ENCODE data around the gene CTTNBP2NL. TPM values are rescaled to one million over a fixed set of nuclear protein-coding genes. Genes with fewer than 3 reads are reported as not detected.

The CTTNBP2NL gene
- total and polyA plus RNA-seq, 10 of the 15 experiments (the other 5 are each of a cell fraction or from before 2014, with no cell fraction given) = 2.1 to 11.3 (median 5.6) TPM

GRCh38 chr1:112356765-112357164 lies 39.2 kb upstream of the CTTNBP2NL start:
- H3K9ac ChIP-seq (ENCODE audit: control insufficient read depth, insufficient read depth, low read length) = no peak overlapping the region
- H3K4me1 ChIP-seq (ENCODE audit: control insufficient read depth, insufficient read depth, low read length) = peaks cover 6% of the 10 kb centered on the region; the same call in 1 of the 2 replicates
- ChIA-PET POLR2A (no interaction called here), SMC1A (ENCODE audit: uncharacterized antibody, unreplicated experiment) (interaction anchor here (0.8 to 4.1 kb wide), 5 partner anchors 12 to 596 kb away, joined by 3 to 38 read pairs (median 3); no protein-coding TSS in a partner anchor), RAD21 (ENCODE audit: unreplicated experiment) (interaction anchor here (0.7 to 2.2 kb wide), 5 partner anchors 12 to 686 kb away, joined by 3 to 7 read pairs (median 3); no protein-coding TSS in a partner anchor), CTCF (interaction anchor here (1.0 to 5.9 kb wide), 6 partner anchors 13 to 359 kb away, joined by 3 to 107 read pairs (median 4); partner anchors contain the start of gene PPM1J)
- no TSS peak for BruUV-seq (replicated peaks)
- DNase-seq (ENCODE audit: low read depth, low spot score) (no peak), FAIRE-seq (no peak), ATAC-seq (peak; percentile 47)
- no peak overlapping the region for H3K4me3 ChIP-seq
- no peak overlapping the region for H3K4me2 ChIP-seq (ENCODE audit: control insufficient read depth, insufficient read depth)
- no peaks in the 10 kb centered on the region for H4K20me1 ChIP-seq (ENCODE audit: control insufficient read depth, insufficient read depth)
- TF ChIP-seq NFIC (IDR thresholded peaks at IDR 0.05; ENCODE audit: low read depth, low read length) (no peak), MEF2A (IDR thresholded peaks at IDR 0.05; ENCODE audit: insufficient read depth, low read depth, low read length) (0 out of 2 replicates have a peak, but pooled peaks have one; percentile 16)
- in situ Hi-C loops (cut with MboI) (loop anchor here (25.0 kb wide), 1 partner anchor 869 kb away; no protein-coding TSS in a partner anchor), intact Hi-C loops (cut with micrococcal nuclease; ENCODE audit: unreplicated experiment) (no loop called here)
- H3K79me2 ChIP-seq (ENCODE audit: control insufficient read depth, insufficient read depth, low read length) = no peaks in the 10 kb centered on the region
- no peak overlapping the region for H3K27ac ChIP-seq (ENCODE audit: control insufficient read depth, insufficient read depth)
- H3K36me3 ChIP-seq (ENCODE audit: control insufficient read depth in 2 of 2, insufficient read depth in 2 of 2, low read length in 1 of 2) = no peaks in the 10 kb centered on the region
- H3K9me3 ChIP-seq (replicated peaks; ENCODE audit: control insufficient read depth, insufficient read depth, low read length) = no peaks in the 10 kb centered on the region; the same call in 2 of the 3 replicates
- 19% methylated on average over 2 of the region's 2 CpGs for WGBS (ENCODE audit: insufficient coverage, insufficient replicate concordance, low lambda C conversion rate, missing lambda C conversion rate)
- no peak overlapping the region; the same call in 1 of the 2 replicates for H2AFZ ChIP-seq (ENCODE audit: control insufficient read depth, low read depth, low read length)
- H3K27me3 ChIP-seq (replicated peaks in 1 of 2; ENCODE audit: control insufficient read depth in 2 of 2, insufficient read depth in 2 of 2, low read length in 1 of 2) = no peaks in the 10 kb centered on the region; a peak in 1 of 4 replicates

- Histone ChIP-seq H3K36me3 (ENCODE audit: control insufficient read depth in 2 of 2, insufficient read depth in 2 of 2, low read length in 1 of 2) (no peaks in the 10 kb centered on the region), H3K4me2 (ENCODE audit: control insufficient read depth, insufficient read depth) (no peak overlapping the region), H3K4me1 (ENCODE audit: control insufficient read depth, insufficient read depth, low read length) (peaks cover 6% of the 10 kb centered on the region; the same call in 1 of the 2 replicates), H3K9me3 (replicated peaks; ENCODE audit: control insufficient read depth, insufficient read depth, low read length) (no peaks in the 10 kb centered on the region), H3K27me3 (replicated peaks in 1 of 2; ENCODE audit: control insufficient read depth in 2 of 2, insufficient read depth in 2 of 2, low read length in 1 of 2) (no peaks in the 10 kb centered on the region; a peak in 1 of 4 replicates), H3K4me3 (no peak overlapping the region), H3K9ac (ENCODE audit: control insufficient read depth, insufficient read depth, low read length) (no peak overlapping the region), H3K27ac (ENCODE audit: control insufficient read depth, insufficient read depth) (no peak overlapping the region), H2AFZ (ENCODE audit: control insufficient read depth, low read depth, low read length) (no peak overlapping the region), H4K20me1 (ENCODE audit: control insufficient read depth, insufficient read depth) (no peaks in the 10 kb centered on the region), H3K79me2 (ENCODE audit: control insufficient read depth, insufficient read depth, low read length) (no peaks in the 10 kb centered on the region)
- no peak for FAIRE-seq
- 54% methylated on average over 6 of the region's 6 CpGs for WGBS (ENCODE audit: insufficient coverage, insufficient replicate concordance, low lambda C conversion rate, missing lambda C conversion rate)
- ATAC-seq = no peak
- CTCF ChIA-PET = interaction anchor here (0.7 to 5.9 kb wide), 9 partner anchors 13 to 358 kb away, joined by 3 to 107 read pairs (median 5); partner anchors contain the start of gene PPM1J
- intact Hi-C loops (cut with micrococcal nuclease; ENCODE audit: unreplicated experiment) (no loop called here), in situ Hi-C loops (cut with MboI) (loop anchor here (25.0 kb wide), 1 partner anchor 870 kb away; no protein-coding TSS in a partner anchor)
- SMC1A ChIA-PET (ENCODE audit: uncharacterized antibody, unreplicated experiment) = interaction anchor here (0.8 to 4.1 kb wide), 3 partner anchors 11 to 256 kb away, joined by 3 to 38 read pairs (median 3); no protein-coding TSS in a partner anchor
- no peak for DNase-seq (ENCODE audit: low read depth, low spot score)
- RAD21 ChIA-PET (ENCODE audit: unreplicated experiment) = interaction anchor here (1.1 to 2.2 kb wide), 3 partner anchors 11 to 148 kb away, joined by 3 to 7 read pairs (median 3); no protein-coding TSS in a partner anchor
- POLR2A ChIA-PET = no interaction called here
- BruUV-seq (replicated peaks) = no TSS peak
- no peak for TF ChIP-seq NFXL1 (IDR thresholded peaks at IDR 0.05; ENCODE audit: borderline replicate concordance)
- TF ChIP-seq, protein P1, sequence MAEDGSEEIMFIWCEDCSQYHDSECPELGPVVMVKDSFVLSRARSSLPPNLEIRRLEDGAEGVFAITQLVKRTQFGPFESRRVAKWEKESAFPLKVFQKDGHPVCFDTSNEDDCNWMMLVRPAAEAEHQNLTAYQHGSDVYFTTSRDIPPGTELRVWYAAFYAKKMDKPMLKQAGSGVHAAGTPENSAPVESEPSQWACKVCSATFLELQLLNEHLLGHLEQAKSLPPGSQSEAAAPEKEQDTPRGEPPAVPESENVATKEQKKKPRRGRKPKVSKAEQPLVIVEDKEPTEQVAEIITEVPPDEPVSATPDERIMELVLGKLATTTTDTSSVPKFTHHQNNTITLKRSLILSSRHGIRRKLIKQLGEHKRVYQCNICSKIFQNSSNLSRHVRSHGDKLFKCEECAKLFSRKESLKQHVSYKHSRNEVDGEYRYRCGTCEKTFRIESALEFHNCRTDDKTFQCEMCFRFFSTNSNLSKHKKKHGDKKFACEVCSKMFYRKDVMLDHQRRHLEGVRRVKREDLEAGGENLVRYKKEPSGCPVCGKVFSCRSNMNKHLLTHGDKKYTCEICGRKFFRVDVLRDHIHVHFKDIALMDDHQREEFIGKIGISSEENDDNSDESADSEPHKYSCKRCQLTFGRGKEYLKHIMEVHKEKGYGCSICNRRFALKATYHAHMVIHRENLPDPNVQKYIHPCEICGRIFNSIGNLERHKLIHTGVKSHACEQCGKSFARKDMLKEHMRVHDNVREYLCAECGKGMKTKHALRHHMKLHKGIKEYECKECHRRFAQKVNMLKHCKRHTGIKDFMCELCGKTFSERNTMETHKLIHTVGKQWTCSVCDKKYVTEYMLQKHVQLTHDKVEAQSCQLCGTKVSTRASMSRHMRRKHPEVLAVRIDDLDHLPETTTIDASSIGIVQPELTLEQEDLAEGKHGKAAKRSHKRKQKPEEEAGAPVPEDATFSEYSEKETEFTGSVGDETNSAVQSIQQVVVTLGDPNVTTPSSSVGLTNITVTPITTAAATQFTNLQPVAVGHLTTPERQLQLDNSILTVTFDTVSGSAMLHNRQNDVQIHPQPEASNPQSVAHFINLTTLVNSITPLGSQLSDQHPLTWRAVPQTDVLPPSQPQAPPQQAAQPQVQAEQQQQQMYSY (CRISPR knock-in tag; IDR thresholded peaks at IDR 0.05) = no peak
- no peak for TF ChIP-seq KLF5 (IDR thresholded peaks at IDR 0.05; ENCODE audit: partially characterized antibody)
- no peak for TF ChIP-seq GABPA (IDR thresholded peaks at IDR 0.05; ENCODE audit: low read depth)
- TF ChIP-seq MYB (IDR thresholded peaks at IDR 0.05; ENCODE audit: borderline replicate concordance, low read depth, low read length) = no peak
- TF ChIP-seq CTCF (IDR thresholded peaks at IDR 0.05 in 2 of 3, conservative IDR thresholded peaks at IDR 0.05 in 1 of 3; ENCODE audit: control insufficient read depth in 2 of 3, extremely low read depth in 1 of 3, insufficient read depth in 1 of 3, low read depth in 3 of 3, low read length in 3 of 3) = no peak
- no peak for TF ChIP-seq MEF2A (IDR thresholded peaks at IDR 0.05; ENCODE audit: insufficient read depth, low read depth, low read length)
- TF ChIP-seq SUPT20H (IDR thresholded peaks at IDR 0.05; ENCODE audit: borderline replicate concordance, control insufficient read depth, low read depth, low read length) = no peak
- TF ChIP-seq SREBF2 (IDR thresholded peaks at IDR 0.05; ENCODE audit: low read length) = no peak
Measured at GRCh38 chr1:112357467-112357866, 38.5 kb upstream of the CTTNBP2NL start.
